AG09309 (cell line): ENCODE data around the gene SYTL5.

Experiments used
- DNase-seq: peaks from one replicate; pipeline ENCODE4 v3.0.0-alpha.2; 2010; ENCODE audit warnings: low read depth
- H3K4me3 ChIP-seq: 2 replicates; pipeline ENCODE4 v1.5.1; 2011; ENCODE audit warnings: mild to moderate bottlenecking, low read depth, low read length, moderate library complexity; ENCODE audit not compliant: control insufficient read depth
- TF ChIP-seq, protein P1 (sequence below): IDR thresholded peaks from 2 replicates; pipeline ENCODE4 v1.5.1; 2011; ENCODE audit warnings: mild to moderate bottlenecking, low read depth, low read length, inconsistent platforms; ENCODE audit not compliant: insufficient read depth, control insufficient read depth; ENCODE audit errors: missing control alignments

SYTL5 gene

DNA sequence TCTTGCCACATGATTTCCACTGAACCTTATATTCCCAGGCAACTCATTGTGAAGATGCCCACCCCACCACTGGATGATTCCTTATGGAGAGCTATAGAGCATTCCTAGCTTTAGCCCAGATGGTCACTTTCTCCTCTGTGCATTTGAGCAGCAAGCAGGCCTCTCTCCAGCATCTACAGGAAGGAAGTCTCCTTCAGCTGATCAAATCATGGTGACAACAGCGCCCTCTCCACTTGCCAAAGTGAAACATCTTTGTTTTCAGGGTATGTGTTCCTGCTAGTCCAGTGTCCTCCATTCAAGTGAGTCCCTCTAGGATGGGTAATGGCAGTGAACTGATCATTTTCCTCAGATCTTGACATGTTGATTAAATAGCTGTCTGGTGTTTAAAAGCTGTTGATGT, 10.9 kb upstream of the SYTL5 start:
- no peak overlapping the region for H3K4me3 ChIP-seq
- DNase-seq: no peak
- TF ChIP-seq, protein P1, sequence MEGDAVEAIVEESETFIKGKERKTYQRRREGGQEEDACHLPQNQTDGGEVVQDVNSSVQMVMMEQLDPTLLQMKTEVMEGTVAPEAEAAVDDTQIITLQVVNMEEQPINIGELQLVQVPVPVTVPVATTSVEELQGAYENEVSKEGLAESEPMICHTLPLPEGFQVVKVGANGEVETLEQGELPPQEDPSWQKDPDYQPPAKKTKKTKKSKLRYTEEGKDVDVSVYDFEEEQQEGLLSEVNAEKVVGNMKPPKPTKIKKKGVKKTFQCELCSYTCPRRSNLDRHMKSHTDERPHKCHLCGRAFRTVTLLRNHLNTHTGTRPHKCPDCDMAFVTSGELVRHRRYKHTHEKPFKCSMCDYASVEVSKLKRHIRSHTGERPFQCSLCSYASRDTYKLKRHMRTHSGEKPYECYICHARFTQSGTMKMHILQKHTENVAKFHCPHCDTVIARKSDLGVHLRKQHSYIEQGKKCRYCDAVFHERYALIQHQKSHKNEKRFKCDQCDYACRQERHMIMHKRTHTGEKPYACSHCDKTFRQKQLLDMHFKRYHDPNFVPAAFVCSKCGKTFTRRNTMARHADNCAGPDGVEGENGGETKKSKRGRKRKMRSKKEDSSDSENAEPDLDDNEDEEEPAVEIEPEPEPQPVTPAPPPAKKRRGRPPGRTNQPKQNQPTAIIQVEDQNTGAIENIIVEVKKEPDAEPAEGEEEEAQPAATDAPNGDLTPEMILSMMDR: no peak

DNA sequence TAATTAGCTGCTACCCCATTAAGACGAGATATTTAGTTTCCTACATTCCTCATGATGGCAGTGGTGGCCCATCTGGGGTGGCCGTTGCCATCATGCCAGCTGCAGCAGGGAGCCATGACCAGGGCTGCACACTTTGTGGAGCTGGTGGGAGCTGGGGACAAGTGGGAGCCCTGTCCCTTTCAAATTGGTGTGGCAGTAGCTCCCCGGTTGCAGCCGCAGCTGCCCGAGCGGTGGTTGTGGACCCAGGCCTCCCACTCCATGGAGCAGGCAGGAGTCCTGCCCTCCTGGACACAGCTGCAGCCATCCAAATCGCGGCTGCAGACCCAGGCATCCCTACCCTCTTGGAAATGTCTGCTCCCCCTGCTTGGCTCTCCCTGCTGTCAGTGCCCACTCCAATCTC, 9.3 kb upstream of the SYTL5 start:
- no peak for DNase-seq
- TF ChIP-seq, protein P1: no peak
- H3K4me3 ChIP-seq: no peak overlapping the region

DNA sequence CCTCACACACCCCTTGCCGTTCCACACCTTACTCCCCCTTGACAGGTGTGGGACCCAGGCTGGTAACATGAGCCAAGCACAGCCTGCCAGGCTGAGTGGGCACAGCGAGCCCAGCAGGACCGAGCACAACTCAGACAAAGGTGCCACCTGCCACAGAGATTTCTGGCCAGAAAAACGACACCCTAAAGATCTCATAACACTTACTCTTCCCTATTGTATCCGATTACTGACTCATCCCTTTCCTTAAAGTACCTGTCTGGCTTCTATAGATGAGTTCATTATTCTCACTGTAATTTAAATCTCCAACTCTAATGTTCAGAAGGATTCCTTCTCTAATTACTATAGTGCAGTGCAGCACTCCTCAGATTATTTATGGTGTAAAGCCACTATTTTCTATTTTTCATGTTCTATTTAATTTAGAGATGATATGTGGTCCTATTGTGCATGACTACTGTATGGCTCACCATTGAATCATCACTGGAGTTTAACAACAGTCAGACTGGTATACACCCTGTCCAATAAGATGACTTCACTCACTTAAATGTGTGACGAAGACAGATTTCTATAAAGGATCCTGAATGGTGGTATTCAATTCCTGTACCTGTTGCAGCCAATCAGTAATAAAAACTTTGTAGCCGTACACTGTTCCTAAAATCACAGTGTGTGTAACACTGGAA, 7.6 kb upstream of the SYTL5 start:
- no peak for DNase-seq
- H3K4me3 ChIP-seq: no peak overlapping the region
- TF ChIP-seq, protein P1: no peak

DNA sequence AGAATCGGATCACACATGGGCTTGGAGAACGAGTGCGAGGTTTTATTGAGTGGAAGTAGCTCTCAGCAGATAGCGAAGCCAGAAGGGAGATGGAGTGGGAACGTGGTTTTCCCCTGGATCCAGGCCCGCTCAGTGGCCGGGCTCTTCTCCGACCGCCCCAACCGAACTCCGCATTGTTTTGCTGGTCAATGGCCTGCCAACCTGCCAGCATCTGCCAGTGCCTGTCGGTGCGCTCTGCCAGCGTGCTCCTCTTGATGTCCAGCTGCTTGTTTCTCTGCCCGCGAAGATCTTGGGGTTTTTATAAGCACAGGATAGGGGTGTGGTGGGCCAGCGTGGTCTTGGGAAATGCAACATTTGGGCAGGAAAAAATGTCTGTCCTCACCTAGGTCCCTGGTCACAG, 5.6 kb upstream of the SYTL5 start:
- TF ChIP-seq, protein P1: no peak
- DNase-seq: no peak
- H3K4me3 ChIP-seq: no peak overlapping the region

DNA sequence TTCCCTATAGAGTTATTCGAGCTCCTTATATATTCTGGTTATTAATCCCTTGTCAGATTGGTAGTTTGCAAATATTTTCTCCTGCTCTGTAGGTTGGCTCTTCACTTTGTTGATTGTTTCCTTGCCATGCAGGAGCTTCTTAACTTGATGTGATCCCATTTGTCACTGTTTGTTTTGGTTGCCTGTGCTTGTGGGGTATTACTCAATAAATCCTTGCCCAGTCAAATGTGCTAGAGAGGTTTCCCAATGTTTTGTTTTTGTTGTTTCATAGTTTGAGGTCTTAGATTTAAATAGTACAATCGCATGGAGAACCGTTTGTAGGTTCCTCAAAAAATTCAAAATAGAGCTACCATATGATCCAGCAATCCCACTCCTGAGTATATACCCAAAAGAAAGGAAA, 2.3 kb upstream of the SYTL5 start:
- no peak overlapping the region for H3K4me3 ChIP-seq
- no peak for DNase-seq
- TF ChIP-seq, protein P1: no peak

DNA sequence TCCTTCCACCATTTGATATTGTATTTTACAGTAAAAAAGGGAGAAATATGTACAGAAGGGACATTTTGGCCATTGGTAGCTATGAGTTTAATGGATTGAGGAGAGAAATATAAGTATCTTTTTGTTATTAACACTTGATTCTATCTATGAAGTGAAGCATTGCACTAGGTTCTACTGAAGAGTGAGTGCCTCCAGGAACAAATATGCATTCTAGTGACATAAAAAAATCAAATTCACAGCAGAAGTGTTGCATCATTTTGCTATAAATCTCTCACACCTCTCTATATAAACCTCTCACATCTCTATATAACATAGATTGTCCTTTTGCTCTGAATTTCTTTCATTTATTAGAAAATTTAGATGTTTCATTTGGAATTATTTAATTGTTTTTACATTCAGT, 425 bp downstream of the SYTL5 start:
- TF ChIP-seq, protein P1: no peak
- no peak overlapping the region for H3K4me3 ChIP-seq
- DNase-seq: no peak
